ENCODE data around the gene GSDME. TPM values are rescaled to one million over a fixed set of nuclear protein-coding genes. Genes with fewer than 3 reads are reported as not detected.
"Not testable (repeated sequence)": the region's sequence is repeated elsewhere in the genome, so short reads cannot be mapped to it uniquely, and the experiment has no call there.

Gene GSDME
- total RNA-seq, 1 donor from 2014 or later = 8.2 TPM

- intact Hi-C loops (cut with DNase I) = no loop called here
- no peaks in the 10 kb centered on the region for H3K27me3 ChIP-seq (ENCODE audit: low read depth)
- H3K9me3 ChIP-seq = no peaks in the 10 kb centered on the region
- no peaks in the 10 kb centered on the region for H3K4me1 ChIP-seq
- peaks cover 17% of the 10 kb centered on the region for H3K36me3 ChIP-seq
- ATAC-seq (no peak), DNase-seq (no peak)
- H3K4me3 ChIP-seq = no peak overlapping the region
- TF ChIP-seq CTCF (IDR thresholded peaks at IDR 0.05) = no peak
- H3K27ac ChIP-seq = no peak overlapping the region
These were observed 42.2 kb upstream of the GSDME start for GRCh38 chr7:24799506-24799905.

DNA sequence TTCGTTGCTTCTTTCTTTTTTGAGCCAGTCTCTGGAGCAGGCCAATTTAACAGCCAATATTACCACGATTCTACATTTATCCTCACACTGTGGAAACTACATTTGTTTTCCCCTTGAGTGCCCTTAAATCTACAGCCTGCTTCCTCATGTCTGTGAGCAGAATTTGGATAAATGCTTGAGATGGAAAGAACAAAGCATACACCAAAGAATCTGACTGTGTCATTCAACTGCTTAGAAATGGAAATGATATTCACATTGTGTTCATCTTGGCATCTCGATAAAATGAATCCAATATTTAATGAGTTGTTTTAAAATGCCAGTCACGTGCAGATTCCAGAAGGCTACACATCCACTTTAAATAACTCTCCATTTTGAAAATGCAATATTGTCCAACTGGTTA is 41.0 kb upstream of the GSDME start:
- DNase-seq (no peak), ATAC-seq (no peak)
- no peaks in the 10 kb centered on the region for H3K27me3 ChIP-seq (ENCODE audit: low read depth)
- no peak overlapping the region for H3K4me3 ChIP-seq
- H3K4me1 ChIP-seq = no peaks in the 10 kb centered on the region
- TF ChIP-seq CTCF (IDR thresholded peaks at IDR 0.05) = no peak
- H3K9me3 ChIP-seq = no peaks in the 10 kb centered on the region
- intact Hi-C loops (cut with DNase I) = no loop called here
- H3K27ac ChIP-seq = no peak overlapping the region
- peaks cover 8% of the 10 kb centered on the region for H3K36me3 ChIP-seq

DNA sequence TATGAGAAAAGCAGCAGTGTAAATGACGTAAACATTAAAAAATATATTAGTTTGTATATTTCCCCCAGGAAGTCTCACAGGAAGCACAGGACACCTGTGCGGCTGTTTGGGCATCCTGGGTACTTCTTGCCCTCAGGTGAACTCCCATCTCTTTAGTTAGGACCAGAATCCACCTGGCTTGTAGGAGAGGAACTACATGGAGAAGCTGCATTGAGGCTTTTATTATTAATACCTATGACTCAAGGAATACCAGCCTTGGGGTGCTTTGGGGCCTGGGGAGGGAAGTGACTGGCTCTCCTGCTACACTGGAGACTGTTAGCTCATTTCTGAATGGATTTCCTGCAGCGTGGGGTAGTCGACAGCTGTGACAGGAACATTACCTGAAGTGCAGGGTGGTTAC is 40.0 kb upstream of the GSDME start:
- intact Hi-C loops (cut with DNase I) = no loop called here
- ATAC-seq = no peak
- TF ChIP-seq CTCF (IDR thresholded peaks at IDR 0.05) = no peak
- H3K9me3 ChIP-seq = no peaks in the 10 kb centered on the region
- no peaks in the 10 kb centered on the region for H3K27me3 ChIP-seq (ENCODE audit: low read depth)
- peaks cover 4% of the 10 kb centered on the region for H3K36me3 ChIP-seq
- no peak for DNase-seq
- H3K4me3 ChIP-seq = no peak overlapping the region
- H3K27ac ChIP-seq = no peak overlapping the region
- H3K4me1 ChIP-seq = no peaks in the 10 kb centered on the region

DNA sequence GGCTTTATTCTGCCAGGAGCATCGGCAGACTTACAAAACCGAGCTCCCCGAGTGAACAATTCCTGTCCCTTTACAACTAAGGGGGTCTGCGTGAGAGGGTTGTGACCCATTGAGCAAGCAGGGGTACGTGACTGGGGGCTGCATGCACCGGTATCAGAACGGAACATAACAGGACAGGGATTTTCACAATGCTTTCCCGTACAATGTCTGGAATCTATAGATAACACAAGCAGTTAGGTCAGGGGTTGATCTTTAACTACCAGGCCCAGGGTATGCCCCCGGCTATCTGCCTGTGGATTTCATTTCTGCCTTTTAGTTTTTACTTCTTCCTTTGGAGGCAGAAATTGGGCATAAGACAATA is 38.1 kb upstream of the GSDME start:
- intact Hi-C loops (cut with DNase I) = no loop called here
- DNase-seq (no peak), ATAC-seq (no peak)
- Histone ChIP-seq H3K4me3 (no peak overlapping the region), H3K36me3 (no peaks in the 10 kb centered on the region), H3K27ac (no peak overlapping the region), H3K9me3 (no peaks in the 10 kb centered on the region), H3K4me1 (no peaks in the 10 kb centered on the region), H3K27me3 (ENCODE audit: low read depth) (no peaks in the 10 kb centered on the region)
- no peak for TF ChIP-seq CTCF (IDR thresholded peaks at IDR 0.05)

DNA sequence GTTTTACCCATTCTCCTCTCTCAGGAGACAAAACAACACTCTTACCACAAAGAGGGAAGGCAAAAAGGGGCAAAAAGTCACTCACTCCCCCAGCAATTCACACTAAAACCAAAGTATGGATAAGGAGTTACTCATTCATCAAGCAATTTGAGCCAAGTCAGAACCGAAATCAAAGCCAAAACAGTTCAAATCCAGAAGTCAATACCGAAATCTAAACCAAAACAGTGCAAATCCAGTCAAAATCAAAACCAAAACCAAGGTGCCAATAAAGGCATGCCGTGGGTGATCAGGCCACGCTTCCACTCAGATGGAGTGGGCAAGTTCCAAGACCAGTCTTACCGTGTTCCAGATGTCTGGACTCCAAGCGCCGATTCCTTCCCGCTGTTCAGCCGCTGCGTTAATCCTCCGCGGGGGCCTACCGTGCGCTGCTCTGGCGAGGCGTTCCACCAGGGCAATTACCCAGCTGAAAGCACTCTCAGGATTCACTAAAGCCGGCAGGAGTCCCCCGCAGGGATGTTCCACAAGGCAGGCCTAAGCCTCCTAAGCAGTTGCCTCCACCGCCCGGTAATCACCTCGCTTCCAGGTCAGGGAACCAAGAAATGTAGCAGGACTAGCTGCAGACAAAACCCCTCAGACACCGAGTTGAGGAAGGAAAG is 37.6 kb upstream of the GSDME start:
- H3K4me1 ChIP-seq; intact Hi-C loops (cut with DNase I); H3K27ac ChIP-seq; DNase-seq; H3K4me3 ChIP-seq; H3K9me3 ChIP-seq; H3K36me3 ChIP-seq; H3K27me3 ChIP-seq (ENCODE audit: low read depth); ATAC-seq: not testable (repeated sequence)

- no peak for TF ChIP-seq CTCF (IDR thresholded peaks at IDR 0.05)
- H3K4me3 ChIP-seq = no peak overlapping the region
- H3K36me3 ChIP-seq = no peaks in the 10 kb centered on the region
- H3K27ac ChIP-seq = no peak overlapping the region
- DNase-seq (no peak), ATAC-seq (no peak)
- peaks cover 4% of the 10 kb centered on the region for H3K9me3 ChIP-seq
- no peaks in the 10 kb centered on the region for H3K27me3 ChIP-seq (ENCODE audit: low read depth)
- no peaks in the 10 kb centered on the region for H3K4me1 ChIP-seq
- intact Hi-C loops (cut with DNase I) = no loop called here
These were observed 36.9 kb upstream of the GSDME start for GRCh38 chr7:24793982-24794648.
